ENCODE measurements around the gene PTAFR.

GRCh38 chr1:28119556-28119955, 56.9 kb downstream of the PTAFR start:
- no peak for TF ChIP-seq EZH2 (IDR thresholded peaks at IDR 0.05; ENCODE audit: low read length)
- no peak for TF ChIP-seq CTCF (optimal IDR thresholded peaks at IDR 0.05 in 1 of 3, IDR thresholded peaks at IDR 0.05 in 1 of 3, conservative IDR thresholded peaks at IDR 0.05 in 1 of 3; ENCODE audit: extremely low read depth in 1 of 3, insufficient read depth in 2 of 3, low read length in 3 of 3)

Data from keratinocyte (primary cell).